H1 (cell line): Measurements from ENCODE around the gene ARL17A.
"Not testable (repeated sequence)": the region's sequence is repeated elsewhere in the genome, so short reads cannot be mapped to it uniquely, and the experiment has no call there.

ENCODE experiments used
- CHD1 ChIP-seq: IDR thresholded peaks from 2 replicates; pipeline ENCODE4 v1.6.1; 2012; ENCODE audit warnings: low read depth, low read length, improper control_type of control experiment
- EP300 ChIP-seq, 2 experiments: IDR thresholded peaks; 1 replicate in 1 of 2; 2 replicates in 1 of 2; pipeline ENCODE4 v1.6.1; 2011 to 2012; ENCODE audit warnings: low read depth in 2 of 2, low read length in 2 of 2, mild to moderate bottlenecking in 2 of 2, borderline replicate concordance in 1 of 2, inconsistent platforms in 1 of 2, moderate library complexity in 1 of 2
- EZH2 ChIP-seq: fragments of 200-600 bp; sonication (generic); IDR thresholded peaks from 2 replicates; pipeline ENCODE4 v1.7.1; 2012; ENCODE audit warnings: low read depth, mild to moderate bottlenecking, moderate library complexity, low read length, inconsistent platforms; ENCODE audit not compliant: severe bottlenecking
- POLR2A ChIP-seq, 2 experiments: IDR thresholded peaks; 1 replicate in 1 of 2; 2 replicates in 1 of 2; pipeline ENCODE4 v1.6.1; 2011; ENCODE audit warnings: low read depth in 2 of 2, low read length in 2 of 2, mild to moderate bottlenecking in 2 of 2; ENCODE audit errors: control extremely low read depth in 1 of 2
- POLR2AphosphoS5 ChIP-seq: IDR thresholded peaks from 2 replicates; pipeline ENCODE4 v1.6.1; 2011; ENCODE audit warnings: low read depth, low read length
- SP1 ChIP-seq: IDR thresholded peaks from 2 replicates; pipeline ENCODE4 v1.6.1; 2011; ENCODE audit warnings: low read depth, low read length
- TF ChIP-seq, protein P1 (sequence below), 3 experiments: IDR thresholded peaks; 1 replicate in 2 of 3; 2 replicates in 1 of 3; pipeline versions ENCODE4 v1.5.1 to v1.6.1; 2011; ENCODE audit warnings: low read length in 3 of 3, mild to moderate bottlenecking in 3 of 3, inconsistent platforms in 2 of 3, low read depth in 1 of 3, moderate library complexity in 1 of 3; ENCODE audit not compliant: insufficient read depth in 1 of 3; ENCODE audit errors: control extremely low read depth in 1 of 3
- TF ChIP-seq, protein P2 (sequence below): IDR thresholded peaks from 2 replicates; pipeline ENCODE4 v1.6.1; 2012; ENCODE audit warnings: low read length, inconsistent platforms

DNA sequence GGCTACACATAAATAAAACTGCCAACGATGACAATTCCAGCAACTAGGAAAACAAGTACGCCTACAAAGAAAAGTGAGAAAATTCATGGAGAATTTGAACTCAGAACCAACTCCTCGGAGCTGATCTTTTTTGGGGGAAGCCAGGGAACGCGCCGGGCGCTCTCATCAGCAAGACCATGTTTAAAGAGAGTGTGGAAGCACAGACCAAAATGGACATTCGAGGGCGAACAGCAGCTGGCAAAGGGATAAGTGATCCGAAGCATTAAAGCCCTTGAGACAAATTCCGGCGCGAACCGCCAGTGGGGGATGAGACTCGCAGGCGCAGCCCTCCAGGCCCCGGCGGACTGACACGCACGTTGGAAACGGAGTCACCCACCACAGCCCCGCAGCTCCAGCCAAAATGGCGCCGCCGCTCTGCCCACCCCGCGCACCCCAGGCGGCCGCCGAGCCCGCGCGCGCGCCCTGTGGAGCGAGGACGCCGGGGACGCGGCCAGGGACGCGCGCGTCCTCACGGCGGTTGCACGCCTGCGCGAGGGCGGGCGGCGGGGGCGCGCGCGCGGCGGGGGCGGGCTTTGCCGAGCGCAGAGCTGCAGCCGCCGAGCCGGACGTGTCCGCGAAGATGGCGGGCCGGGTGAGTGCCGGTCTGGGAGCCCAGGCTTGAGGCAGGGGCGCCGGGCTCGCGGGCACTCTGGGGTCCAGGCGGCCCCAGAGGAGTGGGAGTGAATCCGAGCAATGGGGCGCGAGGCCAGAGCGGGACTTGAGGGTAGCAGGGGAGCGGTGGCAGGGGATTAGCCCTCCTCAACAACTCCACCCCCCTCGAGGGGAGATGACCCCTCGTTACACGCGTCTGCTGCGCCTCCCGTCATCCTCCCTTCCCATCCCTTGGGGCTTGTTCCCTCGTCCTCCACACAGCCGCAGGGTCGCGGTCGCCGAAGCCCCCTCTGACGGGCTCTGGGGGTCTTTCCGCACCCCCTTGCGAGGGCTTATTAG is 11.0 kb upstream of the ARL17A start, which contains the start of gene NSF:
- not testable (repeated sequence) for TF ChIP-seq POLR2A (IDR thresholded peaks at IDR 0.05; ENCODE audit: control extremely low read depth in 1 of 2, low read depth in 2 of 2, low read length in 2 of 2); POLR2AphosphoS5; EZH2; CHD1; EP300 (IDR thresholded peaks at IDR 0.05; ENCODE audit: borderline replicate concordance in 1 of 2, low read depth in 2 of 2, low read length in 2 of 2); SP1
- TF ChIP-seq, protein P1, sequence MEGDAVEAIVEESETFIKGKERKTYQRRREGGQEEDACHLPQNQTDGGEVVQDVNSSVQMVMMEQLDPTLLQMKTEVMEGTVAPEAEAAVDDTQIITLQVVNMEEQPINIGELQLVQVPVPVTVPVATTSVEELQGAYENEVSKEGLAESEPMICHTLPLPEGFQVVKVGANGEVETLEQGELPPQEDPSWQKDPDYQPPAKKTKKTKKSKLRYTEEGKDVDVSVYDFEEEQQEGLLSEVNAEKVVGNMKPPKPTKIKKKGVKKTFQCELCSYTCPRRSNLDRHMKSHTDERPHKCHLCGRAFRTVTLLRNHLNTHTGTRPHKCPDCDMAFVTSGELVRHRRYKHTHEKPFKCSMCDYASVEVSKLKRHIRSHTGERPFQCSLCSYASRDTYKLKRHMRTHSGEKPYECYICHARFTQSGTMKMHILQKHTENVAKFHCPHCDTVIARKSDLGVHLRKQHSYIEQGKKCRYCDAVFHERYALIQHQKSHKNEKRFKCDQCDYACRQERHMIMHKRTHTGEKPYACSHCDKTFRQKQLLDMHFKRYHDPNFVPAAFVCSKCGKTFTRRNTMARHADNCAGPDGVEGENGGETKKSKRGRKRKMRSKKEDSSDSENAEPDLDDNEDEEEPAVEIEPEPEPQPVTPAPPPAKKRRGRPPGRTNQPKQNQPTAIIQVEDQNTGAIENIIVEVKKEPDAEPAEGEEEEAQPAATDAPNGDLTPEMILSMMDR (IDR thresholded peaks at IDR 0.05; ENCODE audit: control extremely low read depth in 1 of 3, insufficient read depth in 1 of 3, low read depth in 1 of 3, low read length in 3 of 3), result not testable (repeated sequence)
- TF ChIP-seq, protein P2, sequence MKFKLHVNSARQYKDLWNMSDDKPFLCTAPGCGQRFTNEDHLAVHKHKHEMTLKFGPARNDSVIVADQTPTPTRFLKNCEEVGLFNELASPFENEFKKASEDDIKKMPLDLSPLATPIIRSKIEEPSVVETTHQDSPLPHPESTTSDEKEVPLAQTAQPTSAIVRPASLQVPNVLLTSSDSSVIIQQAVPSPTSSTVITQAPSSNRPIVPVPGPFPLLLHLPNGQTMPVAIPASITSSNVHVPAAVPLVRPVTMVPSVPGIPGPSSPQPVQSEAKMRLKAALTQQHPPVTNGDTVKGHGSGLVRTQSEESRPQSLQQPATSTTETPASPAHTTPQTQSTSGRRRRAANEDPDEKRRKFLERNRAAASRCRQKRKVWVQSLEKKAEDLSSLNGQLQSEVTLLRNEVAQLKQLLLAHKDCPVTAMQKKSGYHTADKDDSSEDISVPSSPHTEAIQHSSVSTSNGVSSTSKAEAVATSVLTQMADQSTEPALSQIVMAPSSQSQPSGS, result not testable (repeated sequence)
